Chondrocyte (in vitro differentiated cells): ENCODE measurements around the gene CCDC188. TPM values are rescaled to one million over a fixed set of nuclear protein-coding genes. Genes with fewer than 3 reads are reported as not detected.
A peak's percentile ranks its signal among the peaks of the same experiment; 100 is the strongest.

ENCODE experiments used
- DNase-seq: peaks from one replicate; pipeline ENCODE4 v3.0.0; 2021; ENCODE audit warnings: mixed read lengths, low spot score
- H3K27ac Mint-ChIP-seq: one replicate; pipeline ENCODE4 v1.8.0; 2021; ENCODE audit warnings: mild to moderate bottlenecking, moderate library complexity, mixed read lengths; ENCODE audit not compliant: unreplicated experiment
- H3K27me3 Mint-ChIP-seq: 2 replicates; pipeline ENCODE4 v1.8.0; 2021; ENCODE audit warnings: low read depth, mixed read lengths
- H3K36me3 Mint-ChIP-seq: 2 replicates; pipeline ENCODE4 v1.8.0; 2021; ENCODE audit warnings: low read depth, mixed read lengths
- H3K4me1 Mint-ChIP-seq: 2 replicates; pipeline ENCODE4 v1.8.0; 2021; ENCODE audit warnings: low read depth, mild to moderate bottlenecking, mixed read lengths
- H3K4me3 Mint-ChIP-seq: one replicate; pipeline ENCODE4 v1.8.0; 2021; ENCODE audit warnings: mild to moderate bottlenecking, moderate library complexity, mixed read lengths; ENCODE audit not compliant: unreplicated experiment
- H3K9me3 Mint-ChIP-seq: 2 replicates; pipeline ENCODE4 v1.8.0; 2021; ENCODE audit warnings: low read depth, mixed read lengths
- CTCF ChIP-seq: fragments of 200-600 bp; sonication (generic); IDR thresholded peaks from 2 replicates; pipeline ENCODE4 v1.5.0; 2021; ENCODE audit warnings: antibody characterized with exemption, mild to moderate bottlenecking, moderate library complexity
- total RNA-seq: library from RNA; stranded (reverse); gene quantifications from 3 replicates; pipeline ENCODE4 v1.2.1, GENCODE V29; 2021

The CCDC188 gene
- total RNA-seq, 1 donor from 2014 or later: 5.3 TPM

GRCh38 chr22:20111045-20111688 is 39.7 kb downstream of the CCDC188 start:
- peak; percentile 68 for TF ChIP-seq CTCF
- H3K27me3 Mint-ChIP-seq: no peaks in the 10 kb centered on the region
- peak overlapping the region; percentile 29 for H3K27ac Mint-ChIP-seq
- no peaks in the 10 kb centered on the region for H3K9me3 Mint-ChIP-seq
- no peak overlapping the region for H3K4me3 Mint-ChIP-seq
- DNase-seq: peak; percentile 60
- H3K4me1 Mint-ChIP-seq: peaks cover 11% of the 10 kb centered on the region
- H3K36me3 Mint-ChIP-seq: peaks cover 17% of the 10 kb centered on the region

GRCh38 chr22:20110359-20110985 is 40.4 kb downstream of the CCDC188 start:
- no peak overlapping the region for H3K4me3 Mint-ChIP-seq
- peaks cover 17% of the 10 kb centered on the region for H3K36me3 Mint-ChIP-seq
- H3K27me3 Mint-ChIP-seq: no peaks in the 10 kb centered on the region
- peaks cover 11% of the 10 kb centered on the region for H3K4me1 Mint-ChIP-seq
- H3K27ac Mint-ChIP-seq: no peak overlapping the region
- TF ChIP-seq CTCF: no peak
- H3K9me3 Mint-ChIP-seq: no peaks in the 10 kb centered on the region
- DNase-seq: peak; percentile 65

GRCh38 chr22:20109411-20110358 is 41.2 kb downstream of the CCDC188 start:
- Mint-ChIP-seq H3K4me1 (peaks cover 6% of the 10 kb centered on the region), H3K27me3 (no peaks in the 10 kb centered on the region), H3K4me3 (no peak overlapping the region), H3K27ac (peak overlapping the region; percentile 8), H3K9me3 (no peaks in the 10 kb centered on the region), H3K36me3 (peaks cover 17% of the 10 kb centered on the region)
- peak; percentile 83 for DNase-seq
- TF ChIP-seq CTCF: no peak

GRCh38 chr22:20108757-20109230 is 42.1 kb downstream of the CCDC188 start:
- no peaks in the 10 kb centered on the region for H3K9me3 Mint-ChIP-seq
- H3K4me3 Mint-ChIP-seq: no peak overlapping the region
- DNase-seq: peak; percentile 80
- peaks cover 12% of the 10 kb centered on the region for H3K36me3 Mint-ChIP-seq
- H3K27ac Mint-ChIP-seq: no peak overlapping the region
- no peak for TF ChIP-seq CTCF
- H3K27me3 Mint-ChIP-seq: no peaks in the 10 kb centered on the region
- H3K4me1 Mint-ChIP-seq: peaks cover 3% of the 10 kb centered on the region
